ENCODE measurements around the gene ERP44.

The ERP44 gene

DNA sequence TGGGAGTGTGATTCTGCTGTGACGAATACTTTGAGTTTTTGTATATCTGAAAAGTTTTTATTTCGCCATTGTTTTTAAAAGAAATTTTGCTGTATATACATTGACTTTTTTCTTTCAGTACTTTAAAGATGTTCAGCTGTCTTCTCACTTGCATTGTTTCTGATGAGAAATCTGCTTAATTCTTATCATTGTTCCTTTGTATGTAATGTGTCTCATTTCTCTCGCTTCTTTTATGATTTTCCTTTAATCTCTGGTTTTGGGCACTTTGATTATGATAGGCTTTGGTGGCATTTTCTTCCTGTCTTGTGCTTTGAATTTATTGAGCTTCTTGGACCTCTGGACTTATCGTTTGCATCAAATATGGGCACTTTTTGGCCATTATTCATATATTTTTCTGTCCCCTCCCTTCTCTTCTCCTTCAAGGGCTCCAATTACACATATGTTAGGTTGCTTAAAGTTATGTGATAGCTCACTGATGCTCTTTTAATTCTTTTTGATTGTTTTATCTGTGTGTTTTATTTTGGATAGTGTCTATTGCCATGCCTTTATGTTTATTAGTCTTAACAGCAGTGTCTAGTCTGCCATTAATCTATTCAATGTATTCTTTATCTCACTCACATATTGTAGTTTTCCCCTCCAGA lies 161.7 kb downstream of the ERP44 start:
- DNase-seq (ENCODE audit: low spot score), result no peak

DNA sequence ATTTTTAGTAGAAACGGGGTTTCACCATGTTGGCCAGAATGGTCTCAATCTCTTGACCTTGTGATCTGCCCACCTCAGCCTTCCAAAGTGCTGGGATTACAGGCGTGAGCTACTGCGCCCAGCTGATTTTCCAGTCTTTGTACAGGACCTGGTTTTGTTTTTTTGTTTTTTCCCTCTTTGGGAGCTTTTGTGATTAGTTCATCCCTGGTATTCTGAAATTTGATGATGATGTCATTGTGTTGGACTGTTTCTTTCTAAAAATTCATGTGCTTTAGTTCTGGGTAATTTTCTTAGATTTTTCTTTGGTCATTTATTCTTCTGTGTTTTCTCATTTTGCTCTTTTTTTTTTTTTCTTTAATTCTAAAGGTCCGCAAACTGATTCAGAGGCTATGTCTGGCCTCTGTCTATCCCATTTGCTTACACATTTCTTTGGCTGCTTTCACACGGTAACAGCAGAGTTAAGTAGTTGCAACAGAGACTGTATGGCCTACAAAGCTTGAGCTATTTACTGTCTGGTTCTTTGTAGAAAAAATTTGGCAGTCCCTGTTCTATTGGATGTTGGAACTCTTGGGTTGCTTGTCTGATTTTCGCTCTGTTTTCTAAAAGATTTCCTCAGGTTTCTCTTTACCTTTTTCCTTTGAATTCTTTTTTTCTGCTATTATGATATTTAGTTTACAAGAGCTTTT lies 167.5 kb downstream of the ERP44 start:
- no peak for DNase-seq (ENCODE audit: low spot score)

DNA sequence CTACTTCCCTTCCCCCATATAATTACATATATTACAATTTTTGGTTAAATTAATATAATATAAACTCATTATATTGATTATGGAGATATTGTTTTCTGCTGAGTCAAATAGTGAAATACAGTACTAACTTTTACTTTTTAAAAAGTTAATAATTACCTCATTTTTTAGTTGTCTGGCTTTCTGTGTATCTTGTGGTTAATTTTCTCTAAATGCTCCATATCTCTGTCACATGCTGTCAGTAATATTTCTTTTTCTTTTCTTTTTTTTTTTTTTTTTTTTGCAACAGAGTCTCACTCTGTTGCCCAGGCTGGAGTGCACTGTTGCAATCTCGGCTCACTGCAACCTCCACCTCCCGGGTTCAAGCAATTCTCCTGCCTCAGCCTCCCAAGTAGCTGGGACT lies 169.1 kb downstream of the ERP44 start:
- DNase-seq (ENCODE audit: low spot score), result no peak

Data from activated CD4-positive, alpha-beta T cell treated with anti-CD3 and anti-CD28 coated beads, Interleukin-2, Interleukin-4, amounts not matched to agents 100 ng/mL and 50 ng/mL, durations not matched to agents 16 hours and 8 hours (primary cell).